Panc1 (cell line): ENCODE results near the gene CENPT. TPM values are rescaled to one million over a fixed set of nuclear protein-coding genes. Genes with fewer than 3 reads are reported as not detected.

ENCODE experiments used
- ATAC-seq: fragments of 200-7000 bp; cut with Tn5 transposase; 2 replicates; pipeline ENCODE4 v1.9.1; 2020; ENCODE audit warnings: mild to moderate bottlenecking, moderate library complexity
- BruUV-seq: library from RNA; stranded (reverse); fragments of 400-500 nt; replicated peaks from 2 replicates; lab custom pipeline; 2021; lab: Mats Ljungman, UMichigan
- CTCF ChIA-PET: fragments of 300-600 bp; sonication (Branson Sonifier 250); formaldehyde crosslinking; loops from one replicate; lab custom pipeline; 2022; ENCODE audit warnings: antibody characterized with exemption; lab: Charles Lee
- POLR2A ChIA-PET: fragments of 300-600 bp; sonication (Branson Sonifier 250); formaldehyde crosslinking; loops from one replicate; lab custom pipeline; 2022; ENCODE audit warnings: antibody characterized with exemption; lab: Charles Lee
- DNase-seq: peaks from one replicate; pipeline ENCODE4 v3.0.0-alpha.2; 2010; ENCODE audit warnings: low read depth, low spot score
- H3K27ac ChIP-seq: 2 replicates; pipeline ENCODE4 v1.5.1; 2011; ENCODE audit warnings: mild to moderate bottlenecking, low read length, inconsistent platforms
- H3K27me3 ChIP-seq: fragments of 200-500 bp; sonication (Bioruptor generic); 2 replicates; pipeline ENCODE4 v1.6.0; 2014; ENCODE audit warnings: low read length, inconsistent platforms; ENCODE audit not compliant: control insufficient read depth, insufficient read depth
- H3K36me3 ChIP-seq: fragments of 200-500 bp; sonication (Bioruptor generic); 2 replicates; pipeline ENCODE4 v1.5.1; 2014; ENCODE audit warnings: inconsistent platforms, mild to moderate bottlenecking, low read length, moderate library complexity; ENCODE audit not compliant: control insufficient read depth, insufficient read depth
- H3K4me1 ChIP-seq: 2 replicates; pipeline ENCODE4 v1.5.1; 2011; ENCODE audit warnings: inconsistent platforms, mild to moderate bottlenecking, low read length, moderate library complexity; ENCODE audit not compliant: control insufficient read depth, insufficient read depth
- H3K4me3 ChIP-seq, 2 experiments: 2 replicates each; pipeline ENCODE4 v1.5.1; 2011 to 2012; ENCODE audit warnings: low read depth in 2 of 2, low read length in 2 of 2, mild to moderate bottlenecking in 2 of 2, inconsistent platforms in 1 of 2, moderate library complexity in 1 of 2
- H3K9me3 ChIP-seq: fragments of 200-500 bp; sonication (Bioruptor generic); 2 replicates; pipeline ENCODE4 v1.5.1; 2014; ENCODE audit warnings: low read depth, mild to moderate bottlenecking, inconsistent platforms, low read length, moderate library complexity; ENCODE audit not compliant: control insufficient read depth, insufficient read depth
- POLR2AphosphoS5 ChIP-seq: IDR thresholded peaks from 2 replicates; pipeline ENCODE4 v1.6.1; 2012; ENCODE audit warnings: mild to moderate bottlenecking, low read depth, low read length, moderate library complexity
- SIN3A ChIP-seq: IDR thresholded peaks from 2 replicates; pipeline ENCODE4 v1.6.1; 2012; ENCODE audit warnings: low read depth, mild to moderate bottlenecking, low read length, moderate library complexity, borderline replicate concordance; ENCODE audit not compliant: insufficient read depth
- TCF7L2 ChIP-seq: IDR thresholded peaks from 2 replicates; pipeline ENCODE4 v1.6.1; 2011; ENCODE audit warnings: mild to moderate bottlenecking, low read depth, low read length, inconsistent platforms
- in situ Hi-C: cut with HindIII; loops from 2 replicates; pipeline ENCODE4 v1.10.0; 2016; ENCODE audit warnings: low sequenced_read_pairs, low pct_unique_long_range_greater_than_20kb
- intact Hi-C: fragments of 100-400 bp; cut with micrococcal nuclease; formaldehyde crosslinking; loops from one replicate; pipeline ENCODE4 v1.10.0; 2022; ENCODE audit not compliant: unreplicated experiment
- total RNA-seq: library from RNA; stranded (reverse); gene quantifications from one replicate; pipeline ENCODE4 v1.2.1, GENCODE V29; 2021; ENCODE audit not compliant: unreplicated experiment
- TF ChIP-seq, protein P1 (sequence below), 2 experiments: IDR thresholded peaks; 2 replicates each; pipeline ENCODE4 v1.6.1; 2011 to 2012; ENCODE audit warnings: low read depth in 2 of 2, control low read depth in 1 of 2, low read length in 1 of 2, mild to moderate bottlenecking in 1 of 2, moderate library complexity in 1 of 2; ENCODE audit not compliant: insufficient read depth in 1 of 2
- TF ChIP-seq, protein P2 (sequence below): fragments of 450-650 bp; IDR thresholded peaks from 2 replicates; pipeline ENCODE4 v1.5.1; 2017; ENCODE audit warnings: mild to moderate bottlenecking

The CENPT gene
- total RNA-seq, 1 experiment from 2014 or later: 43.4 TPM

DNA sequence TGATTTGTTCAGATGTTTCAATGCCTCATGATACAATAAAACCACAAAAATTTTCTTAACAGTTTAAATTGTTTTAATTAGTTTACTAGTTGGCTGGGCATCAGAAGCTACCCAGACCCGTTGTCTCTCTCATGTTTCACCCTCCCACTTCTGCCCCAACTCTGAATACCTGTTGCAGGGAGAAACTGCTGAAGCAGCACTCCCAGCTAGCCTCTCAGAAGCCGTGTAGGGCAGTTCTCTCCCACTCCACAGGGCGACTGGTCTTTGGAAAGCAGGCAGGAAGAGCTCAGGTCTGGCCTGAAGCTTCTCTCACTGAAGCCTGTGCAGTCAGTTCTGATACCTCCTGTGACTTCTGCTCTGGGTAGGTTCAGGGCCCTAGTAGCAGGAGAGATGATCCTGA is 23.8 kb upstream of the CENPT start:
- H3K9me3 ChIP-seq: no peaks in the 10 kb centered on the region
- TF ChIP-seq SIN3A: no peak
- no peak for TF ChIP-seq TCF7L2
- TF ChIP-seq POLR2AphosphoS5: no peak
- TF ChIP-seq, protein P1, sequence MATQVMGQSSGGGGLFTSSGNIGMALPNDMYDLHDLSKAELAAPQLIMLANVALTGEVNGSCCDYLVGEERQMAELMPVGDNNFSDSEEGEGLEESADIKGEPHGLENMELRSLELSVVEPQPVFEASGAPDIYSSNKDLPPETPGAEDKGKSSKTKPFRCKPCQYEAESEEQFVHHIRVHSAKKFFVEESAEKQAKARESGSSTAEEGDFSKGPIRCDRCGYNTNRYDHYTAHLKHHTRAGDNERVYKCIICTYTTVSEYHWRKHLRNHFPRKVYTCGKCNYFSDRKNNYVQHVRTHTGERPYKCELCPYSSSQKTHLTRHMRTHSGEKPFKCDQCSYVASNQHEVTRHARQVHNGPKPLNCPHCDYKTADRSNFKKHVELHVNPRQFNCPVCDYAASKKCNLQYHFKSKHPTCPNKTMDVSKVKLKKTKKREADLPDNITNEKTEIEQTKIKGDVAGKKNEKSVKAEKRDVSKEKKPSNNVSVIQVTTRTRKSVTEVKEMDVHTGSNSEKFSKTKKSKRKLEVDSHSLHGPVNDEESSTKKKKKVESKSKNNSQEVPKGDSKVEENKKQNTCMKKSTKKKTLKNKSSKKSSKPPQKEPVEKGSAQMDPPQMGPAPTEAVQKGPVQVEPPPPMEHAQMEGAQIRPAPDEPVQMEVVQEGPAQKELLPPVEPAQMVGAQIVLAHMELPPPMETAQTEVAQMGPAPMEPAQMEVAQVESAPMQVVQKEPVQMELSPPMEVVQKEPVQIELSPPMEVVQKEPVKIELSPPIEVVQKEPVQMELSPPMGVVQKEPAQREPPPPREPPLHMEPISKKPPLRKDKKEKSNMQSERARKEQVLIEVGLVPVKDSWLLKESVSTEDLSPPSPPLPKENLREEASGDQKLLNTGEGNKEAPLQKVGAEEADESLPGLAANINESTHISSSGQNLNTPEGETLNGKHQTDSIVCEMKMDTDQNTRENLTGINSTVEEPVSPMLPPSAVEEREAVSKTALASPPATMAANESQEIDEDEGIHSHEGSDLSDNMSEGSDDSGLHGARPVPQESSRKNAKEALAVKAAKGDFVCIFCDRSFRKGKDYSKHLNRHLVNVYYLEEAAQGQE (IDR thresholded peaks at IDR 0.05; ENCODE audit: insufficient read depth in 1 of 2, low read depth in 2 of 2, low read length in 1 of 2): no peak
- TF ChIP-seq, protein P2, sequence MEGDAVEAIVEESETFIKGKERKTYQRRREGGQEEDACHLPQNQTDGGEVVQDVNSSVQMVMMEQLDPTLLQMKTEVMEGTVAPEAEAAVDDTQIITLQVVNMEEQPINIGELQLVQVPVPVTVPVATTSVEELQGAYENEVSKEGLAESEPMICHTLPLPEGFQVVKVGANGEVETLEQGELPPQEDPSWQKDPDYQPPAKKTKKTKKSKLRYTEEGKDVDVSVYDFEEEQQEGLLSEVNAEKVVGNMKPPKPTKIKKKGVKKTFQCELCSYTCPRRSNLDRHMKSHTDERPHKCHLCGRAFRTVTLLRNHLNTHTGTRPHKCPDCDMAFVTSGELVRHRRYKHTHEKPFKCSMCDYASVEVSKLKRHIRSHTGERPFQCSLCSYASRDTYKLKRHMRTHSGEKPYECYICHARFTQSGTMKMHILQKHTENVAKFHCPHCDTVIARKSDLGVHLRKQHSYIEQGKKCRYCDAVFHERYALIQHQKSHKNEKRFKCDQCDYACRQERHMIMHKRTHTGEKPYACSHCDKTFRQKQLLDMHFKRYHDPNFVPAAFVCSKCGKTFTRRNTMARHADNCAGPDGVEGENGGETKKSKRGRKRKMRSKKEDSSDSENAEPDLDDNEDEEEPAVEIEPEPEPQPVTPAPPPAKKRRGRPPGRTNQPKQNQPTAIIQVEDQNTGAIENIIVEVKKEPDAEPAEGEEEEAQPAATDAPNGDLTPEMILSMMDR: no peak
- H3K27ac ChIP-seq: no peak overlapping the region
- no TSS peak for BruUV-seq
- intact Hi-C loops (no loop called here), in situ Hi-C loops (no loop called here)
- no peak for ATAC-seq
- H3K36me3 ChIP-seq: no peaks in the 10 kb centered on the region; the same call in none of the 2 replicates
- H3K27me3 ChIP-seq: no peaks in the 10 kb centered on the region
- ChIA-PET POLR2A (no interaction called here), CTCF (interaction anchor here (1.0 kb wide), 1 partner anchor 11 kb away, joined by 9 read pairs; no protein-coding TSS in a partner anchor)
- H3K4me3 ChIP-seq: no peak overlapping the region
- H3K4me1 ChIP-seq: peaks cover 17% of the 10 kb centered on the region
- no peak for DNase-seq

DNA sequence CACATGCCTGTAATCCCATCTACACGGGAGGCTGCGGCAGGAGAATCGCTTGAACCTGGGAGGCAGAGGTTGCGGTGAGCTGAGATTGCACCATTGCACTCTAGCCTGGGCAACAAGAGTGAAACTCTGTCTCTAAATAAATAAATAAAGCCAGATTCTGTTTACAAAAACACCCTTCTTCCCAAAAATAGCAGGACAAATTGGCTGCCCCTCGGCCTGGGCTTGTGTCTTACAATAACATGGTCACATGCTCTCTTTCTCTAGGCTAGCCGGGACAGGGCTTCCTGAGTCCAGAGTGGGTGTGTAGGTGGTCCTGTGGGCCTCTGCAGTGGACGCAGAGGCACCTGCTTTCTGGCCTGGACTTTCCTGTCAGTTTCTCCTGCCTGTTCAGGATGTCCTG is 22.2 kb upstream of the CENPT start:
- no TSS peak for BruUV-seq
- H3K27me3 ChIP-seq: no peaks in the 10 kb centered on the region
- CTCF ChIA-PET: no interaction called here
- TF ChIP-seq SIN3A (no peak), POLR2AphosphoS5 (no peak), TCF7L2 (no peak)
- TF ChIP-seq, protein P1 (IDR thresholded peaks at IDR 0.05; ENCODE audit: insufficient read depth in 1 of 2, low read depth in 2 of 2, low read length in 1 of 2): no peak
- TF ChIP-seq, protein P2: no peak
- no peaks in the 10 kb centered on the region for H3K9me3 ChIP-seq
- in situ Hi-C loops: no loop called here
- H3K27ac ChIP-seq: no peak overlapping the region
- peaks cover 14% of the 10 kb centered on the region for H3K4me1 ChIP-seq
- intact Hi-C loops: no loop called here
- POLR2A ChIA-PET: no interaction called here
- ATAC-seq: no peak
- no peaks in the 10 kb centered on the region; the same call in none of the 2 replicates for H3K36me3 ChIP-seq
- DNase-seq: no peak
- H3K4me3 ChIP-seq: no peak overlapping the region
